Mucosa of descending colon (tissue), 3 donors: ENCODE data around the gene CHST1. TPM values are rescaled to one million over a fixed set of nuclear protein-coding genes. Genes with fewer than 3 reads are reported as not detected.

Source experiments
- ATAC-seq: fragments of 200-7000 bp; cut with Tn5 transposase; one replicate; pipeline ENCODE4 v1.9.1; 2020; ENCODE audit warnings: mild to moderate bottlenecking, moderate library complexity
- DNase-seq, 3 donors: peaks; one replicate each; pipeline ENCODE4 v3.0.0-alpha.2; 2020
- H3K36me3 ChIP-seq: fragments of 200-600 bp; one replicate; pipeline ENCODE4 v1.8.0; 2021; ENCODE audit warnings: low read depth, mild to moderate bottlenecking
- H3K4me1 ChIP-seq: fragments of 200-600 bp; one replicate; pipeline ENCODE4 v1.8.0; 2021; ENCODE audit warnings: low read depth, mild to moderate bottlenecking
- H3K4me3 ChIP-seq: fragments of 200-600 bp; one replicate; pipeline ENCODE4 v1.8.0; 2021; ENCODE audit warnings: mild to moderate bottlenecking
- H3K9me3 ChIP-seq: fragments of 200-600 bp; one replicate; pipeline ENCODE4 v1.8.0; 2021; ENCODE audit warnings: mild to moderate bottlenecking
- CTCF ChIP-seq: fragments of 200-600 bp; IDR thresholded peaks from one replicate; pipeline ENCODE4 v1.8.0; 2022; ENCODE audit warnings: antibody characterized with exemption, mild to moderate bottlenecking
- intact Hi-C, 2 donors: fragments of 100-400 bp; cut with DNase I in 1 of 2; cut with micrococcal nuclease in 1 of 2; formaldehyde crosslinking; loops; one replicate each; pipeline versions ENCODE4 v1.11.0 to v1.11.1; 2022; cut with DNase I, micrococcal nuclease
- total RNA-seq, 3 donors: library from RNA; stranded (reverse); fragmentation: NEBNext Ultra II Directional in 2 of 3; extraction: Animal tissue kit (Norgen Biotek cat#: 25700) in 2 of 3; gene quantifications; one replicate each; pipeline versions ENCODE4 v1.2.1 to v1.2.4, GENCODE V29; 2021 to 2023
- donor health status: DM: no; HTN: no; CAD: no; lungs with moderate emphysema.
- donor health status: DM: no; HTN: no; CAD: no.
- donor health status: DM: no; HTN: yes; CAD: no.

Gene CHST1
- total RNA-seq, 3 donors from 2014 or later: 0.58 to 2.8 (median 1.4) TPM

GRCh38 chr11:45704133-45704532 is 38.7 kb upstream of the CHST1 start:
- no peak for DNase-seq
- Histone ChIP-seq H3K4me1 (no peaks in the 10 kb centered on the region), H3K36me3 (no peaks in the 10 kb centered on the region), H3K9me3 (no peaks in the 10 kb centered on the region), H3K4me3 (no peak overlapping the region)
- intact Hi-C loops: no loop called here
- no peak for ATAC-seq
- no peak for TF ChIP-seq CTCF

GRCh38 chr11:45702511-45702910 is 37.1 kb upstream of the CHST1 start:
- intact Hi-C loops: no loop called here
- Histone ChIP-seq H3K4me3 (no peak overlapping the region), H3K9me3 (no peaks in the 10 kb centered on the region), H3K4me1 (no peaks in the 10 kb centered on the region), H3K36me3 (no peaks in the 10 kb centered on the region)
- ATAC-seq (no peak), DNase-seq (no peak)
- no peak for TF ChIP-seq CTCF

GRCh38 chr11:45698777-45699497 is 33.5 kb upstream of the CHST1 start:
- no peaks in the 10 kb centered on the region for H3K4me1 ChIP-seq
- intact Hi-C loops: no loop called here
- DNase-seq (no peak), ATAC-seq (no peak)
- H3K36me3 ChIP-seq: no peaks in the 10 kb centered on the region
- H3K9me3 ChIP-seq: no peaks in the 10 kb centered on the region
- H3K4me3 ChIP-seq: no peak overlapping the region
- TF ChIP-seq CTCF: no peak

- H3K4me3 ChIP-seq: no peak overlapping the region
- H3K4me1 ChIP-seq: no peaks in the 10 kb centered on the region
- TF ChIP-seq CTCF: no peak
- H3K36me3 ChIP-seq: no peaks in the 10 kb centered on the region
- H3K9me3 ChIP-seq: no peaks in the 10 kb centered on the region
- DNase-seq: no peak
- intact Hi-C loops: no loop called here
- ATAC-seq: no peak
Measured at GRCh38 chr11:45692808-45693453, 27.5 kb upstream of the CHST1 start.

GRCh38 chr11:45688472-45689033 is 23.1 kb upstream of the CHST1 start:
- intact Hi-C loops: no loop called here
- no peak for DNase-seq
- ATAC-seq: no peak

More at GRCh38 chr11:45688472-45689033, 23.1 kb upstream of the CHST1 start:
- no peak for TF ChIP-seq CTCF
- Histone ChIP-seq H3K9me3 (no peaks in the 10 kb centered on the region), H3K36me3 (no peaks in the 10 kb centered on the region), H3K4me3 (no peak overlapping the region), H3K4me1 (no peaks in the 10 kb centered on the region)
